Measurements from ENCODE around the gene ARHGAP21.

ARHGAP21 gene

GRCh38 chr10:24590697-24591457 is 132.8 kb downstream of the ARHGAP21 start:
- no peaks in the 10 kb centered on the region for H3K9me2 ChIP-seq (replicated peaks; ENCODE audit: control insufficient read depth, low read length)
- H3K4me1 ChIP-seq (ENCODE audit: control insufficient read depth, low read length), result no peaks in the 10 kb centered on the region
- no peaks in the 10 kb centered on the region for H3K9me3 ChIP-seq (ENCODE audit: control insufficient read depth, insufficient read depth, low read length)
- H3K36me3 ChIP-seq (ENCODE audit: control insufficient read depth, low read length), result peaks cover 72% of the 10 kb centered on the region
- no peaks in the 10 kb centered on the region for H3K27me3 ChIP-seq (ENCODE audit: control insufficient read depth, low read length)
- H4K20me1 ChIP-seq (ENCODE audit: control insufficient read depth, insufficient read depth, low read depth, low read length), result no peaks in the 10 kb centered on the region
- H3F3A ChIP-seq (ENCODE audit: control insufficient read depth, insufficient read depth), result no peaks in the 10 kb centered on the region
- no peak overlapping the region for H3K4me2 ChIP-seq (ENCODE audit: low read length)
- no peaks in the 10 kb centered on the region for H3K79me2 ChIP-seq (ENCODE audit: control insufficient read depth, low read length)
- no peak overlapping the region for H3K4me3 ChIP-seq (ENCODE audit: low read length)
- TF ChIP-seq CTCF (IDR thresholded peaks at IDR 0.05; ENCODE audit: low read depth, low read length, poor library complexity, severe bottlenecking), result no peak
- TF ChIP-seq EZH2phosphoT487 (IDR thresholded peaks at IDR 0.05; ENCODE audit: borderline replicate concordance, low read length), result no peak
- H3K27ac ChIP-seq (ENCODE audit: low read depth, low read length), result no peak overlapping the region

- Histone ChIP-seq H3K4me1 (ENCODE audit: control insufficient read depth, low read length) (no peaks in the 10 kb centered on the region), H4K20me1 (ENCODE audit: control insufficient read depth, insufficient read depth, low read depth, low read length) (no peaks in the 10 kb centered on the region), H3K4me3 (ENCODE audit: low read length) (no peak overlapping the region), H3K79me2 (ENCODE audit: control insufficient read depth, low read length) (no peaks in the 10 kb centered on the region), H3F3A (ENCODE audit: control insufficient read depth, insufficient read depth) (no peaks in the 10 kb centered on the region), H3K4me2 (ENCODE audit: low read length) (no peak overlapping the region), H3K36me3 (ENCODE audit: control insufficient read depth, low read length) (peaks cover 55% of the 10 kb centered on the region), H3K27me3 (ENCODE audit: control insufficient read depth, low read length) (no peaks in the 10 kb centered on the region), H3K9me3 (ENCODE audit: control insufficient read depth, insufficient read depth, low read length) (no peaks in the 10 kb centered on the region), H3K9me2 (replicated peaks; ENCODE audit: control insufficient read depth, low read length) (no peaks in the 10 kb centered on the region), H3K27ac (ENCODE audit: low read depth, low read length) (no peak overlapping the region)
- TF ChIP-seq EZH2phosphoT487 (IDR thresholded peaks at IDR 0.05; ENCODE audit: borderline replicate concordance, low read length) (no peak), CTCF (IDR thresholded peaks at IDR 0.05; ENCODE audit: low read depth, low read length, poor library complexity, severe bottlenecking) (no peak)
Observed at GRCh38 chr10:24589265-24589664, 134.4 kb downstream of the ARHGAP21 start.

- Histone ChIP-seq H3K9me2 (replicated peaks; ENCODE audit: control insufficient read depth, low read length) (no peaks in the 10 kb centered on the region), H3K27ac (ENCODE audit: low read depth, low read length) (no peak overlapping the region), H3K79me2 (ENCODE audit: control insufficient read depth, low read length) (no peaks in the 10 kb centered on the region), H3K4me3 (ENCODE audit: low read length) (no peak overlapping the region), H3K4me2 (ENCODE audit: low read length) (no peak overlapping the region), H3K27me3 (ENCODE audit: control insufficient read depth, low read length) (peaks cover 3% of the 10 kb centered on the region; the same call in 1 of the 2 replicates), H3K9me3 (ENCODE audit: control insufficient read depth, insufficient read depth, low read length) (no peaks in the 10 kb centered on the region), H3K4me1 (ENCODE audit: control insufficient read depth, low read length) (peaks cover 12% of the 10 kb centered on the region; the same call in 1 of the 2 replicates), H3F3A (ENCODE audit: control insufficient read depth, insufficient read depth) (no peaks in the 10 kb centered on the region), H4K20me1 (ENCODE audit: control insufficient read depth, insufficient read depth, low read depth, low read length) (no peaks in the 10 kb centered on the region), H3K36me3 (ENCODE audit: control insufficient read depth, low read length) (peaks cover 6% of the 10 kb centered on the region)
- TF ChIP-seq CTCF (IDR thresholded peaks at IDR 0.05; ENCODE audit: low read depth, low read length, poor library complexity, severe bottlenecking) (no peak), EZH2phosphoT487 (IDR thresholded peaks at IDR 0.05; ENCODE audit: borderline replicate concordance, low read length) (no peak)
Observed at GRCh38 chr10:24579906-24580305, 143.8 kb downstream of the ARHGAP21 start.

Data from DOHH2 (cell line).